ENCODE results near the gene DLL1. TPM values are rescaled to one million over a fixed set of nuclear protein-coding genes. Genes with fewer than 3 reads are reported as not detected.
"Not testable (repeated sequence)": the region's sequence is repeated elsewhere in the genome, so short reads cannot be mapped to it uniquely, and the experiment has no call there.

The DLL1 gene, protein sequence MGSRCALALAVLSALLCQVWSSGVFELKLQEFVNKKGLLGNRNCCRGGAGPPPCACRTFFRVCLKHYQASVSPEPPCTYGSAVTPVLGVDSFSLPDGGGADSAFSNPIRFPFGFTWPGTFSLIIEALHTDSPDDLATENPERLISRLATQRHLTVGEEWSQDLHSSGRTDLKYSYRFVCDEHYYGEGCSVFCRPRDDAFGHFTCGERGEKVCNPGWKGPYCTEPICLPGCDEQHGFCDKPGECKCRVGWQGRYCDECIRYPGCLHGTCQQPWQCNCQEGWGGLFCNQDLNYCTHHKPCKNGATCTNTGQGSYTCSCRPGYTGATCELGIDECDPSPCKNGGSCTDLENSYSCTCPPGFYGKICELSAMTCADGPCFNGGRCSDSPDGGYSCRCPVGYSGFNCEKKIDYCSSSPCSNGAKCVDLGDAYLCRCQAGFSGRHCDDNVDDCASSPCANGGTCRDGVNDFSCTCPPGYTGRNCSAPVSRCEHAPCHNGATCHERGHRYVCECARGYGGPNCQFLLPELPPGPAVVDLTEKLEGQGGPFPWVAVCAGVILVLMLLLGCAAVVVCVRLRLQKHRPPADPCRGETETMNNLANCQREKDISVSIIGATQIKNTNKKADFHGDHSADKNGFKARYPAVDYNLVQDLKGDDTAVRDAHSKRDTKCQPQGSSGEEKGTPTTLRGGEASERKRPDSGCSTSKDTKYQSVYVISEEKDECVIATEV
- total RNA-seq (2013), result 0.13 TPM
- polyA plus RNA-seq, result under 1 TPM in 1 of 3 donors, not detected in 2; 0.17 TPM
- 0.14 and 0.16 TPM in 2 replicates for polyA minus RNA-seq
- 0.80 to 12.6 (median 1.6) reads per million in 11 experiments for total RNA-seq

DNA sequence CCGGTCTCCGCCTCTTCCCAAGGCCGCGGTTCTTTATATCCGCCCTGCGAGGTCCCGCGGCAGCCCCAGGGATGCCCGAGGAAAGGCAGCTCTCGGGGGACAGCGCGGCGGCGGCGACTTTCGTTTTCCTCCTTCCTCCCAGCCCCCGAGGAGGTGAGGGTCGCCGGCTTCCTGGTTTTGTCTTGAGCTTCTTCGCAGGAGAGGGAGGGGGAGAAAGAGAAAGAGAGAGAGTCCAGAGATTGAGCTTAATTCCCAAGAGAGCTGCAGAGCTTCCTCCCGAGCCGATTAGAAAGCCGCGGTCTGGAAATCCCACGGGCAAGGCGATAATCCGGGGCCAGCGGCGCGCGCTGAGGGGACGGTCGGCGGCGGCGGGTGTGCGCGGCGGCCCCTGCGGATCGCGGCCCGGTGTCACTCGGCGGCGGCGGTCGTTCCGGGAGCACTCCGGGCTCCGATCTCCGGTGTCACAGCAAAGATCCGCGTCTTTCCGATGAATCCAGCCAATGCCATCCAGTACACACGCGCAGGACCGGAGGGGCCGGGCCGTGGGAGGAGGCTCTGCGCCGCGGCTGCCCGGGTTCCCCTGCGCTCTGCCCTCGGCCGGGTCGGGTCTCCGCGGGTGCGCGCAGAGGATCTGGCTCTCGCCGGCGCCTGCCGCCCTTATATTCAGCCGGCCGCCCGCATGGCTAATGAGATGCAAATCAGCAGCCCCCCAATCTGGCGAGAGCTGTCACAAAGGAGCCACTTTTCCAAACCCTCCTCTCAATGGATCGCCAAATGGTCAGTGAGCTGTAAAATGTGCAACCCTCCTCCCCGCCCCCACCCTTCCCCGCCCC lies at the start of gene DLL1:
Gene DLL1 (minus strand): TSS at position 783 of the 833 bp plus-strand sequence. CDS start 939 bp downstream, outside the sequence.
- Mint-ChIP-seq H3K4me3 (peak within 1 kb of the TSS; percentile 97 to 98), H3K27me3 (ENCODE audit: low read depth in 3 of 3) (peaks cover 84 to 99% (median 90%) of the 10 kb centered on the region in 3 donors), H3K27ac (peak within 1 kb of the TSS in 3 of 7 donors; percentile 33 to 75 (median 38)), H3K9me3 (peaks cover 0 to 40% (median 18%) of the 10 kb centered on the region in 7 donors), H3K4me1 (peaks cover 46% of the 10 kb centered on the region), H3K36me3 (peaks cover 11 to 27% of the 10 kb centered on the region in 2 donors)
- Histone ChIP-seq H3K27me3 (ENCODE audit: control insufficient read depth in 2 of 2, insufficient read depth in 2 of 2, low read length in 2 of 2) (peaks cover 64 to 93% of the 10 kb centered on the region in 2 donors), H3K4me1 (ENCODE audit: control insufficient read depth in 1 of 2, insufficient read depth in 2 of 2, low read length in 2 of 2) (peaks cover 42 to 61% of the 10 kb centered on the region in 2 donors), H3K9ac (ENCODE audit: insufficient read depth, low read length, poor library complexity, severe bottlenecking) (peak within 1 kb of the TSS; percentile 56), H3K36me3 (replicated peaks in 1 of 2; ENCODE audit: control insufficient read depth in 1 of 2, insufficient read depth in 2 of 2, low read length in 2 of 2) (no peaks in the 10 kb centered on the region), H2AFZ (ENCODE audit: insufficient read depth, low read depth, low read length, poor library complexity, severe bottlenecking) (peak within 1 kb of the TSS; percentile 64), H3K9me3 (replicated peaks in 1 of 2; ENCODE audit: control insufficient read depth in 1 of 2, insufficient read depth in 1 of 2, low read length in 2 of 2) (peaks cover 0 to 55% of the 10 kb centered on the region in 2 donors), H4K20me1 (ENCODE audit: insufficient read depth, low read length) (no peaks in the 10 kb centered on the region), H3K27ac (ENCODE audit: low read depth in 1 of 2, low read length in 2 of 2) (no peak within 1 kb of the TSS), H3K4me3 (replicated peaks in 1 of 3; ENCODE audit: low read depth in 2 of 3, low read length in 3 of 3) (peak within 1 kb of the TSS; percentile 53 to 85 (median 53)), H3K4me2 (replicated peaks; ENCODE audit: extremely low read depth, low read length, poor library complexity, severe bottlenecking) (peak within 1 kb of the TSS; percentile 89), H3K79me2 (ENCODE audit: insufficient read depth, low read length) (no peaks in the 10 kb centered on the region)
- intact Hi-C loops (cut with micrococcal nuclease), result no loop called here
- under 1% methylated on average over 69 of the region's 83 CpGs for WGBS (ENCODE audit: insufficient coverage)
- peak in 1 of 3 donors; percentile 39 for DNase-seq
- TF ChIP-seq, protein P1, sequence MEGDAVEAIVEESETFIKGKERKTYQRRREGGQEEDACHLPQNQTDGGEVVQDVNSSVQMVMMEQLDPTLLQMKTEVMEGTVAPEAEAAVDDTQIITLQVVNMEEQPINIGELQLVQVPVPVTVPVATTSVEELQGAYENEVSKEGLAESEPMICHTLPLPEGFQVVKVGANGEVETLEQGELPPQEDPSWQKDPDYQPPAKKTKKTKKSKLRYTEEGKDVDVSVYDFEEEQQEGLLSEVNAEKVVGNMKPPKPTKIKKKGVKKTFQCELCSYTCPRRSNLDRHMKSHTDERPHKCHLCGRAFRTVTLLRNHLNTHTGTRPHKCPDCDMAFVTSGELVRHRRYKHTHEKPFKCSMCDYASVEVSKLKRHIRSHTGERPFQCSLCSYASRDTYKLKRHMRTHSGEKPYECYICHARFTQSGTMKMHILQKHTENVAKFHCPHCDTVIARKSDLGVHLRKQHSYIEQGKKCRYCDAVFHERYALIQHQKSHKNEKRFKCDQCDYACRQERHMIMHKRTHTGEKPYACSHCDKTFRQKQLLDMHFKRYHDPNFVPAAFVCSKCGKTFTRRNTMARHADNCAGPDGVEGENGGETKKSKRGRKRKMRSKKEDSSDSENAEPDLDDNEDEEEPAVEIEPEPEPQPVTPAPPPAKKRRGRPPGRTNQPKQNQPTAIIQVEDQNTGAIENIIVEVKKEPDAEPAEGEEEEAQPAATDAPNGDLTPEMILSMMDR (IDR thresholded peaks at IDR 0.05), result no peak

DNA sequence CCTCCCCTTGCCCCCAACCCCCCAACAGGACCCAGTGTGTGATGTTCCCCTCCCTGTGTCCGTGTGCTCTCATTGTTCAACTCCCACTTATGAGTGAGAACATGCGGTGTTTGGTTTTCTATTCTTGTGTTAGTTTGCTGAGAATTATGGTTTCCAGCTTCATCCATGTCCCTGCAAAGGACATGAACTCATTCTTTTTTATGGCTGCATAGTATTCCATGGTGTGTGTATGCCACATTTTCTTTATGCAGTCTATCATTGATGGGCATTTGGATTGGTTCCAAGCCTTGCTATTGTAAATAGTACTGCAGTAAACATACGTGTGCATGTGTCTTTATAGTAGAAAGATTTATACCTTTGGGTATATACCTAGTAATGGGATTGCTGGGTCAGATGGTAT lies 44.3 kb upstream of the DLL1 start:
- H4K20me1 ChIP-seq (ENCODE audit: insufficient read depth, low read length), result peaks cover 40% of the 10 kb centered on the region

More for the DNA sequence above, 44.3 kb upstream of the DLL1 start:
- WGBS (ENCODE audit: insufficient coverage), result 100% methylated on average over 1 of the region's 3 CpGs
- intact Hi-C loops (cut with micrococcal nuclease); H3K9me3 ChIP-seq (replicated peaks in 1 of 2; ENCODE audit: control insufficient read depth in 1 of 2, insufficient read depth in 1 of 2, low read length in 2 of 2); DNase-seq; H3K27ac ChIP-seq (ENCODE audit: low read depth in 1 of 2, low read length in 2 of 2); H3K4me3 ChIP-seq (replicated peaks in 1 of 3; ENCODE audit: low read depth in 2 of 3, low read length in 3 of 3); H3K4me2 ChIP-seq (replicated peaks; ENCODE audit: extremely low read depth, low read length, poor library complexity, severe bottlenecking); H3K4me3 Mint-ChIP-seq; H3K4me1 ChIP-seq (ENCODE audit: control insufficient read depth in 1 of 2, insufficient read depth in 2 of 2, low read length in 2 of 2); H3K27ac Mint-ChIP-seq; H3K4me1 Mint-ChIP-seq; H3K27me3 Mint-ChIP-seq (ENCODE audit: low read depth in 3 of 3); H3K9ac ChIP-seq (ENCODE audit: insufficient read depth, low read length, poor library complexity, severe bottlenecking); H2AFZ ChIP-seq (ENCODE audit: insufficient read depth, low read depth, low read length, poor library complexity, severe bottlenecking); H3K9me3 Mint-ChIP-seq; H3K27me3 ChIP-seq (ENCODE audit: control insufficient read depth in 2 of 2, insufficient read depth in 2 of 2, low read length in 2 of 2): not testable (repeated sequence)
- Histone ChIP-seq H3K36me3 (replicated peaks in 1 of 2; ENCODE audit: control insufficient read depth in 1 of 2, insufficient read depth in 2 of 2, low read length in 2 of 2) (peaks cover 39 to 58% of the 10 kb centered on the region in 2 donors), H3K79me2 (ENCODE audit: insufficient read depth, low read length) (peaks cover 14% of the 10 kb centered on the region)
- peaks cover 66 to 82% of the 10 kb centered on the region in 2 donors for H3K36me3 Mint-ChIP-seq
